ENCODE data around the gene RHOBTB1. TPM values are rescaled to one million over a fixed set of nuclear protein-coding genes. Genes with fewer than 3 reads are reported as not detected.

The RHOBTB1 gene
- total RNA-seq, 1 experiment from 2014 or later = 2.5 TPM

GRCh38 chr10:60890811-60891210, 53.2 kb downstream of the RHOBTB1 start:
- Histone ChIP-seq H3K56ac (ENCODE audit: insufficient read length, low read depth, low read length) (no peak overlapping the region), H2BK12ac (ENCODE audit: insufficient read length, low read depth, low read length) (no peak overlapping the region), H3K27me3 (ENCODE audit: insufficient read depth, low read length) (no peaks in the 10 kb centered on the region), H2AK5ac (ENCODE audit: insufficient read length, low read length) (no peak overlapping the region), H3K27ac (ENCODE audit: insufficient read length, low read depth, low read length) (no peak overlapping the region), H4K5ac (ENCODE audit: insufficient read length, low read depth, low read length) (no peak overlapping the region), H4K91ac (ENCODE audit: insufficient read length, low read depth, low read length) (no peak overlapping the region), H2AFZ (ENCODE audit: low read length) (no peak overlapping the region), H2BK120ac (ENCODE audit: low read depth, low read length, poor library complexity, severe bottlenecking) (no peak overlapping the region), H2BK15ac (ENCODE audit: low read depth, low read length) (no peak overlapping the region), H3K9me3 (ENCODE audit: control insufficient read depth, low read depth, low read length) (no peaks in the 10 kb centered on the region), H4K20me1 (ENCODE audit: control insufficient read depth, insufficient read depth, insufficient read length) (no peaks in the 10 kb centered on the region), H3K23ac (ENCODE audit: insufficient read length, low read depth, low read length) (no peak overlapping the region), H4K8ac (replicated peaks; ENCODE audit: insufficient read length, low read depth, low read length) (no peak overlapping the region), H3K14ac (ENCODE audit: insufficient read depth, low read length) (no peak overlapping the region), H3K79me1 (ENCODE audit: insufficient read depth, low read depth, low read length, poor library complexity, severe bottlenecking) (no peaks in the 10 kb centered on the region), H3K9ac (ENCODE audit: extremely low read depth, insufficient read length, low read length) (no peak overlapping the region), H3K23me2 (ENCODE audit: insufficient read length, low read depth, low read length, poor library complexity, severe bottlenecking) (no peaks in the 10 kb centered on the region), H3T11ph (ENCODE audit: low read length) (no peak overlapping the region), H3K4me1 (ENCODE audit: insufficient read depth, low read length) (no peaks in the 10 kb centered on the region), H3K18ac (ENCODE audit: insufficient read length, low read depth, low read length) (no peak overlapping the region), H2BK20ac (ENCODE audit: low read depth, low read length, poor library complexity, severe bottlenecking) (no peak overlapping the region), H3K4me2 (ENCODE audit: insufficient read depth, insufficient read length, low read length) (no peak overlapping the region), H3K4ac (ENCODE audit: low read depth, low read length) (no peak overlapping the region), H3K79me2 (ENCODE audit: insufficient read depth, low read length) (no peaks in the 10 kb centered on the region), H2BK5ac (ENCODE audit: insufficient read length, low read length) (no peak overlapping the region)
- Mint-ChIP-seq H3K4me3 (no peak overlapping the region), H3K36me3 (ENCODE audit: insufficient read depth in 1 of 3, low read depth in 3 of 3) (peaks cover 0 to 3% (median 2%) of the 10 kb centered on the region in 3 experiments; a peak in 3 of 7 replicates), H3K4me1 (no peaks in the 10 kb centered on the region), H3K27me3 (ENCODE audit: low read depth) (no peaks in the 10 kb centered on the region), H3K27ac (peak overlapping the region in 1 of 3 experiments; percentile 26; a peak in 1 of 7 replicates), H3K9me3 (no peaks in the 10 kb centered on the region)
- TF ChIP-seq CTCF (conservative IDR thresholded peaks at IDR 0.05) = no peak
- whole genome bisulfite sequencing (ENCODE audit: extremely low coverage, insufficient read length, low lambda C conversion rate) = no CpG with 5 or more reads among the region's 1 CpG
- no peak for DNase-seq

Measured in H9 (cell line).